Lung (tissue), 12 donors: ENCODE data around the gene CCDC167. TPM values are rescaled to one million over a fixed set of nuclear protein-coding genes. Genes with fewer than 3 reads are reported as not detected.

Source experiments
- ATAC-seq: fragments of 200-7000 bp; cut with Tn5 transposase; one replicate; pipeline ENCODE4 v1.9.1; 2020; ENCODE audit warnings: moderate number of reproducible peaks; ENCODE audit not compliant: insufficient read depth, low FRiP score
- DNase-seq, 3 donors: peaks; one replicate each; pipeline ENCODE4 v3.0.0-alpha.2; 2013 to 2017
- H3K27ac ChIP-seq, 2 donors: one replicate each; pipeline ENCODE4 v1.5.1; 2013; ENCODE audit warnings: mild to moderate bottlenecking in 2 of 2, moderate library complexity in 2 of 2, control low read depth in 1 of 2, inconsistent platforms in 1 of 2, low read depth in 1 of 2, low read length in 1 of 2
- H3K27me3 ChIP-seq, 3 donors: one replicate each; pipeline ENCODE4 v1.5.1; 2013; ENCODE audit warnings: low read length in 2 of 3; ENCODE audit not compliant: control insufficient read depth in 3 of 3, insufficient read depth in 3 of 3
- H3K36me3 ChIP-seq, 4 donors: one replicate each; pipeline ENCODE4 v1.5.1; 2013; ENCODE audit warnings: low read length in 4 of 4, mild to moderate bottlenecking in 1 of 4, moderate library complexity in 1 of 4; ENCODE audit not compliant: control insufficient read depth in 4 of 4, insufficient read depth in 4 of 4
- H3K4me1 ChIP-seq, 5 donors: one replicate each; pipeline ENCODE4 v1.5.1; 2013; ENCODE audit warnings: low read length in 5 of 5, mild to moderate bottlenecking in 2 of 5, moderate library complexity in 1 of 5; ENCODE audit not compliant: control insufficient read depth in 5 of 5, insufficient read depth in 5 of 5
- H3K4me3 ChIP-seq: one replicate; pipeline ENCODE4 v1.5.1; 2013; ENCODE audit warnings: mild to moderate bottlenecking, control low read depth, moderate library complexity
- H3K9ac ChIP-seq, 2 donors: one replicate each; pipeline ENCODE4 v1.5.1; 2013; ENCODE audit warnings: low read length in 2 of 2, control low read depth in 1 of 2; ENCODE audit not compliant: insufficient read depth in 1 of 2
- H3K9me3 ChIP-seq, 4 donors: one replicate each; pipeline ENCODE4 v1.5.1; 2013; ENCODE audit warnings: low read length in 3 of 4, mild to moderate bottlenecking in 1 of 4, moderate library complexity in 1 of 4; ENCODE audit not compliant: control insufficient read depth in 4 of 4, insufficient read depth in 3 of 4
- WGBS, 2 donors: extraction: QIAGEN DNeasy Blood & Tissue Kit; methylation state at CpG; one replicate each; pipeline ENCODE4 v1.1.7; 2013; 5-methylcytosine and 5-hydroxymethylcytosine counted together
- polyA plus RNA-seq, 2 donors: library from polyadenylated mRNA; stranded (reverse); fragments of 200-250 nt; gene quantifications; one replicate each; pipeline ENCODE4 v1.2.1, GENCODE V29; 2013
- total RNA-seq, 2 donors: library from RNA; depleted of rRNA in 1 of 2; stranded (reverse); fragments of >200 nt in 1 of 2; gene quantifications; one replicate each; pipeline ENCODE4 v1.2.1, GENCODE V29; 2014 to 2021
- TF ChIP-seq, protein P1 (sequence below): IDR thresholded peaks from 2 replicates; pipeline ENCODE4 v1.5.1; 2012; ENCODE audit warnings: mild to moderate bottlenecking; ENCODE audit errors: control extremely low read depth, extremely low read depth
- donor health status: control.
- donor health status: control.
- donor health status: Bipolar disorder and iron deficiency.
- donor health status: healthy.
- donor health status: DM: yes; HTN: yes; CAD: no.

CCDC167 gene
- total and polyA plus RNA-seq, 4 donors, result 13.4 to 54.6 (median 23.1) TPM

DNA sequence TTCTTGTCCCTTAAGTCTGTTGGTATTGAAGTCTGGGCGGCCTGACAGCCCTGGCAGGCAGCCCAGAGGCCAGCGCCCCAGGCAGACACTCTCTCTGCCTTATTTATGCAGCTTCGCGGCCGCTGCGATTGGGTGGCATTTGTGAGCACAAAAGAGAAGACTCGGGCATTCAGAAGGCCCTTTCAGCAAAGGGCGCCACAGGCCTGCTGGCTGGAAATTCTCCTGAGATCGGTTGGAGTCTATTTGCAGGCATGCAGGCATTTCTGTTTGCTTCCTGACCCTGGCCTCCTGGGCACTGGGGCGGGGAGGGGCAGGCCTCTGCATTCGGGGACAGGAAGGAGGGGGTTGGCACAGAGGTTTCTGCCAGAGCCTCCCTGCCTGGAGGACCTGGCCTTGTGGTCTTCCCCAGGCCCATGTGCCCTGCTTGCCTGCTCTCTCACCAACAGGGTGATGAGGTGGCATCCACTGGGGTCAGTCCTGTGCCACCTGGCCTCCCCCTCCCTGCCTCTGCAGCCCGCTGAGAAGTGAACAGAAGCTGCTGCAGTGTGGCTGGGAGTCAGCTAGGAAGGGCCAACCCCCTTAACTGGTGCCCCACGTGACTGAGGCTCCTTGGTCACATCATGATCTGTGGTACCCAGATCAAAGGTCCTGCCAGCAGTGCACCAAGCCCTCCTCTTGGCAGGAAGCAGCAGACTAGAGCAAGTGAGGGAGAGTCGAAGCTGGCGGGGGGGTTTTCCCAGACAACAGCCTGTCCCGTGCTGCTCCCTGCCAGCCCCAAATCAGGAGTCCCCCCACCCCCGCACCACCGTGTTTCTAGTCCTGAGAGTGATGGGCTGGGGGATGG lies 16.6 kb upstream of the CCDC167 start:
- Histone ChIP-seq H3K4me3 (no peak overlapping the region), H3K9me3 (no peaks in the 10 kb centered on the region), H3K36me3 (no peaks in the 10 kb centered on the region), H3K27ac (no peak overlapping the region), H3K4me1 (peaks cover 0 to 15% (median 1%) of the 10 kb centered on the region in 5 donors), H3K9ac (no peak overlapping the region), H3K27me3 (peaks cover 0 to 30% (median 17%) of the 10 kb centered on the region in 3 donors)
- TF ChIP-seq, protein P1, sequence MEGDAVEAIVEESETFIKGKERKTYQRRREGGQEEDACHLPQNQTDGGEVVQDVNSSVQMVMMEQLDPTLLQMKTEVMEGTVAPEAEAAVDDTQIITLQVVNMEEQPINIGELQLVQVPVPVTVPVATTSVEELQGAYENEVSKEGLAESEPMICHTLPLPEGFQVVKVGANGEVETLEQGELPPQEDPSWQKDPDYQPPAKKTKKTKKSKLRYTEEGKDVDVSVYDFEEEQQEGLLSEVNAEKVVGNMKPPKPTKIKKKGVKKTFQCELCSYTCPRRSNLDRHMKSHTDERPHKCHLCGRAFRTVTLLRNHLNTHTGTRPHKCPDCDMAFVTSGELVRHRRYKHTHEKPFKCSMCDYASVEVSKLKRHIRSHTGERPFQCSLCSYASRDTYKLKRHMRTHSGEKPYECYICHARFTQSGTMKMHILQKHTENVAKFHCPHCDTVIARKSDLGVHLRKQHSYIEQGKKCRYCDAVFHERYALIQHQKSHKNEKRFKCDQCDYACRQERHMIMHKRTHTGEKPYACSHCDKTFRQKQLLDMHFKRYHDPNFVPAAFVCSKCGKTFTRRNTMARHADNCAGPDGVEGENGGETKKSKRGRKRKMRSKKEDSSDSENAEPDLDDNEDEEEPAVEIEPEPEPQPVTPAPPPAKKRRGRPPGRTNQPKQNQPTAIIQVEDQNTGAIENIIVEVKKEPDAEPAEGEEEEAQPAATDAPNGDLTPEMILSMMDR, result no peak
- ATAC-seq, result peak; percentile 10
- DNase-seq, result peak; percentile 40 to 63 (median 49)
- WGBS, 2 donors, result 23 to 27% methylated on average over 18 of the region's 18 CpGs

- H3K4me1 ChIP-seq, result peaks cover 0 to 15% (median 1%) of the 10 kb centered on the region in 5 donors
- no peak for ATAC-seq
- TF ChIP-seq, protein P1, result no peak
- H3K27me3 ChIP-seq, result peaks cover 0 to 31% (median 17%) of the 10 kb centered on the region in 3 donors
- no peak for DNase-seq
- H3K27ac ChIP-seq, result no peak overlapping the region
- WGBS, 2 donors, result 67 to 69% methylated on average over 9 of the region's 9 CpGs
- H3K36me3 ChIP-seq, result no peaks in the 10 kb centered on the region
- H3K9me3 ChIP-seq, result no peaks in the 10 kb centered on the region
- no peak overlapping the region for H3K4me3 ChIP-seq
- H3K9ac ChIP-seq, result no peak overlapping the region
Measured at GRCh38 chr6:37515712-37516075, 16.0 kb upstream of the CCDC167 start.

GRCh38 chr6:37514837-37515236 lies 15.1 kb upstream of the CCDC167 start:
- no peak for ATAC-seq
- TF ChIP-seq, protein P1, result no peak
- Histone ChIP-seq H3K4me3 (no peak overlapping the region), H3K27ac (no peak overlapping the region), H3K9me3 (no peaks in the 10 kb centered on the region), H3K4me1 (peaks cover 0 to 15% (median 1%) of the 10 kb centered on the region in 5 donors), H3K9ac (no peak overlapping the region), H3K36me3 (no peaks in the 10 kb centered on the region), H3K27me3 (peaks cover 0 to 33% (median 17%) of the 10 kb centered on the region in 3 donors)
- WGBS, 2 donors, result 75 to 83% methylated on average over 7 of the region's 7 CpGs
- no peak for DNase-seq
